Measurements from ENCODE around the gene CD48.

CD48 gene

DNA sequence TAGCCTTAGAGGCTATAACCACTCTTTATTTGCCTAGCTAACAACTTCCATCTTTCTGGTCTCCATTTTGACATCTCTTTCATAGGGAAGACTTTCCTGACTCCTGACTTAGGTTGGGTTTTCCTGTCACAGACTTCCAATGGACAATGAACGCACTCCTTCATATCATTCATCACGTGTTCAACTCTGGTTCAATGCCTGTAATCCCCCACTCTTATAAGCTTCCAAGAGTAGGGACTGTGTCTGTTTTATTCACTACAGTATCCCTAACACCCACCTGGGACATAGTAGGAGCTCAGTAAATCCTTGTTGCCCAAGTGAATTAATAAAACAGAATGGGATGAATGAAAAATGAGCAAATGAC is 69.4 kb downstream of the CD48 start:
- WGBS, 2 experiments, result 94% methylated on average over 2 of the region's 2 CpGs
- Histone ChIP-seq H3K27ac (ENCODE audit: insufficient read depth, low read depth, low read length, poor library complexity, severe bottlenecking) (no peak overlapping the region), H3K36me3 (ENCODE audit: control insufficient read depth, insufficient read depth, low read length) (no peaks in the 10 kb centered on the region), H3K4me1 (ENCODE audit: control insufficient read depth, insufficient read depth, low read length) (no peaks in the 10 kb centered on the region), H3K4me3 (ENCODE audit: insufficient read depth, low read depth, low read length) (no peak overlapping the region), H3K9me3 (ENCODE audit: control insufficient read depth, low read length) (no peaks in the 10 kb centered on the region), H3K27me3 (ENCODE audit: control insufficient read depth, insufficient read depth, low read length, poor library complexity, severe bottlenecking) (no peaks in the 10 kb centered on the region)

DNA sequence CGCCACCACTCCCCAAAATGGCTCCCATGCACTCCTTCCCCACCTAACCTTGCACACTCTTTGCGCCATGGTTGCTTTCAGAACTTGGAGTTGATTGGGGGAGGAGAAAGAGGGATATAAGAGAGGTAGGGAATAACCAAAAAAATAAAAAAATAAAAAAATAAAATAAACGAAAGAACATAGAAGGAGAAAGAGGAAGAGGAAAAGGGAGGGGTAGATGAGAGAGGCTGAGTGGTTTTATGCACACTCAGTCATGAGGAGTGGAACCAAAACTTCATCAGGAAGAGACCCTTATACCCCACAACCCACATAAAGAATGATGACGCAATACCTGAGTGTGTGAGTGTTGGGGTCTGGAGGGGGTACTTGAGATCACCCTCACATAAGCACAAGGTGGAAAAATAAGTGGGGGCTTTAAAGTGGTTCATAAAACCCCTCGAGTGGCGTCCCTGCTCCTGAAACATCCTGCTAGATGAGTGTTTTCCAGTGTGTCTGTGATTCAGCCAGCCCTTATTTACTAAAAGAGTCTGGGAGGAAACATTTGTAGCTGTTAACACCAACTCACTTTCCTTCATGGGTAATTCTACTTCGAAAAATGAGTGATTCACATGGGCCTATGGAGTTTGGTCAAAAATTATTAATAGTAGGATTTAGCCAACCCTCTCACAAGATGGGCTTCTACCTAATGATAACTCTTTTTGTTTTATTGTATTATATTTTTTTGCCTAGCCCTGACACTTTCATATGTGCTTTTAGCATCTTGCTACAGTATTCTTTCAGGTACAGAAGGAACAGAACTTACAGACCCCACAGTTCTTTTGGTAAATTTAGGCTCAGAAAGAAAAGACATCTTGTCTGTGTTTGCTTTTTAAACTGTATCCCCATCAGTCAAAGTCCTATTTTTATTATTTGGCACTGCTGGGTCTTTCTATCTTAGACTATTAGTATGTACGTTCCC is 70.0 kb downstream of the CD48 start:
- Histone ChIP-seq H3K4me1 (ENCODE audit: control insufficient read depth, insufficient read depth, low read length) (no peaks in the 10 kb centered on the region), H3K4me3 (ENCODE audit: insufficient read depth, low read depth, low read length) (no peak overlapping the region), H3K27me3 (ENCODE audit: control insufficient read depth, insufficient read depth, low read length, poor library complexity, severe bottlenecking) (no peaks in the 10 kb centered on the region), H3K36me3 (ENCODE audit: control insufficient read depth, insufficient read depth, low read length) (no peaks in the 10 kb centered on the region), H3K9me3 (ENCODE audit: control insufficient read depth, low read length) (no peaks in the 10 kb centered on the region), H3K27ac (ENCODE audit: insufficient read depth, low read depth, low read length, poor library complexity, severe bottlenecking) (no peak overlapping the region)
- 94 to 99% methylated on average over 4 to 6 of the region's 8 CpGs for WGBS, 2 experiments

- Histone ChIP-seq H3K27ac (ENCODE audit: insufficient read depth, low read depth, low read length, poor library complexity, severe bottlenecking) (no peak overlapping the region), H3K27me3 (ENCODE audit: control insufficient read depth, insufficient read depth, low read length, poor library complexity, severe bottlenecking) (no peaks in the 10 kb centered on the region), H3K36me3 (ENCODE audit: control insufficient read depth, insufficient read depth, low read length) (no peaks in the 10 kb centered on the region), H3K9me3 (ENCODE audit: control insufficient read depth, low read length) (no peaks in the 10 kb centered on the region), H3K4me3 (ENCODE audit: insufficient read depth, low read depth, low read length) (no peak overlapping the region), H3K4me1 (ENCODE audit: control insufficient read depth, insufficient read depth, low read length) (no peaks in the 10 kb centered on the region)
- 96 to 100% methylated on average over 2 of the region's 2 CpGs for WGBS, 2 experiments
These were observed 71.1 kb downstream of the CD48 start for GRCh38 chr1:160640359-160641123.

- H3K9me3 ChIP-seq (ENCODE audit: control insufficient read depth, low read length), result no peaks in the 10 kb centered on the region
- 89 to 97% methylated on average over 3 of the region's 3 CpGs for WGBS, 2 experiments
- no peak overlapping the region for H3K27ac ChIP-seq (ENCODE audit: insufficient read depth, low read depth, low read length, poor library complexity, severe bottlenecking)
- H3K4me3 ChIP-seq (ENCODE audit: insufficient read depth, low read depth, low read length), result no peak overlapping the region
- no peaks in the 10 kb centered on the region for H3K4me1 ChIP-seq (ENCODE audit: control insufficient read depth, insufficient read depth, low read length)
- no peaks in the 10 kb centered on the region for H3K27me3 ChIP-seq (ENCODE audit: control insufficient read depth, insufficient read depth, low read length, poor library complexity, severe bottlenecking)
- H3K36me3 ChIP-seq (ENCODE audit: control insufficient read depth, insufficient read depth, low read length), result no peaks in the 10 kb centered on the region
These were observed 72.0 kb downstream of the CD48 start for GRCh38 chr1:160639652-160640051.

DNA sequence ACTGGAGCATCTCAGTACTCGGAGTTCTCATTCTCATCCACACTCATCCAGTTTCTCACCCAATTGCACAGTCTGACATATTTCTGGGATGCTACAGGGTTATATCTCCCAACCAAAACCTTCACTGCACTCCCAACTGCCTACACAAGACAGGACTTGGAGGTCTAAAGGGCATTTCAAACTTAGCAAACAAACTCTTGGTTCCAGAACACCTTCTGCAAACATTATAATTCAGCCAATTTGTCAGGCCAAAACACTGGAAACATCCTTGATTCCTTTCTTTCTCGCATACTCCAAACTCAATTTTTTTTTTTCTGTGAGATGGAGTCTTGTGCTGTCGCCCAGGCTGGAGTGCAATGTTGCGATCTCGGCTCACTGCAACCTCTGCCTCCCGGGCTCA is 72.7 kb downstream of the CD48 start:
- Histone ChIP-seq H3K36me3 (ENCODE audit: control insufficient read depth, insufficient read depth, low read length) (no peaks in the 10 kb centered on the region), H3K9me3 (ENCODE audit: control insufficient read depth, low read length) (no peaks in the 10 kb centered on the region), H3K27ac (ENCODE audit: insufficient read depth, low read depth, low read length, poor library complexity, severe bottlenecking) (no peak overlapping the region), H3K4me3 (ENCODE audit: insufficient read depth, low read depth, low read length) (no peak overlapping the region), H3K4me1 (ENCODE audit: control insufficient read depth, insufficient read depth, low read length) (no peaks in the 10 kb centered on the region), H3K27me3 (ENCODE audit: control insufficient read depth, insufficient read depth, low read length, poor library complexity, severe bottlenecking) (no peaks in the 10 kb centered on the region)
- WGBS, 2 experiments, result 93 to 96% methylated on average over 6 of the region's 6 CpGs

GRCh38 chr1:160638540-160638857 is 73.1 kb downstream of the CD48 start:
- no peaks in the 10 kb centered on the region for H3K4me1 ChIP-seq (ENCODE audit: control insufficient read depth, insufficient read depth, low read length)
- no peak overlapping the region for H3K4me3 ChIP-seq (ENCODE audit: insufficient read depth, low read depth, low read length)
- WGBS, 2 experiments, result 90 to 93% methylated on average over 3 of the region's 3 CpGs
- no peaks in the 10 kb centered on the region for H3K36me3 ChIP-seq (ENCODE audit: control insufficient read depth, insufficient read depth, low read length)
- H3K9me3 ChIP-seq (ENCODE audit: control insufficient read depth, low read length), result no peaks in the 10 kb centered on the region
- H3K27ac ChIP-seq (ENCODE audit: insufficient read depth, low read depth, low read length, poor library complexity, severe bottlenecking), result no peak overlapping the region
- no peaks in the 10 kb centered on the region for H3K27me3 ChIP-seq (ENCODE audit: control insufficient read depth, insufficient read depth, low read length, poor library complexity, severe bottlenecking)

GRCh38 chr1:160637821-160638539 is 73.6 kb downstream of the CD48 start:
- H3K4me3 ChIP-seq (ENCODE audit: insufficient read depth, low read depth, low read length), result no peak overlapping the region
- no peaks in the 10 kb centered on the region for H3K27me3 ChIP-seq (ENCODE audit: control insufficient read depth, insufficient read depth, low read length, poor library complexity, severe bottlenecking)
- no peaks in the 10 kb centered on the region for H3K9me3 ChIP-seq (ENCODE audit: control insufficient read depth, low read length)
- no peak overlapping the region for H3K27ac ChIP-seq (ENCODE audit: insufficient read depth, low read depth, low read length, poor library complexity, severe bottlenecking)
- no peaks in the 10 kb centered on the region for H3K4me1 ChIP-seq (ENCODE audit: control insufficient read depth, insufficient read depth, low read length)
- no peaks in the 10 kb centered on the region for H3K36me3 ChIP-seq (ENCODE audit: control insufficient read depth, insufficient read depth, low read length)
- 86 to 88% methylated on average over 5 of the region's 5 CpGs for WGBS, 2 experiments

- no peaks in the 10 kb centered on the region for H3K4me1 ChIP-seq (ENCODE audit: control insufficient read depth, insufficient read depth, low read length)
- no peaks in the 10 kb centered on the region for H3K9me3 ChIP-seq (ENCODE audit: control insufficient read depth, low read length)
- no peak overlapping the region for H3K4me3 ChIP-seq (ENCODE audit: insufficient read depth, low read depth, low read length)
- no peaks in the 10 kb centered on the region for H3K36me3 ChIP-seq (ENCODE audit: control insufficient read depth, insufficient read depth, low read length)
- 94 to 96% methylated on average over 8 of the region's 8 CpGs for WGBS, 2 experiments
- no peak overlapping the region for H3K27ac ChIP-seq (ENCODE audit: insufficient read depth, low read depth, low read length, poor library complexity, severe bottlenecking)
- no peaks in the 10 kb centered on the region for H3K27me3 ChIP-seq (ENCODE audit: control insufficient read depth, insufficient read depth, low read length, poor library complexity, severe bottlenecking)
These were observed 74.6 kb downstream of the CD48 start for GRCh38 chr1:160637065-160637464.

DNA sequence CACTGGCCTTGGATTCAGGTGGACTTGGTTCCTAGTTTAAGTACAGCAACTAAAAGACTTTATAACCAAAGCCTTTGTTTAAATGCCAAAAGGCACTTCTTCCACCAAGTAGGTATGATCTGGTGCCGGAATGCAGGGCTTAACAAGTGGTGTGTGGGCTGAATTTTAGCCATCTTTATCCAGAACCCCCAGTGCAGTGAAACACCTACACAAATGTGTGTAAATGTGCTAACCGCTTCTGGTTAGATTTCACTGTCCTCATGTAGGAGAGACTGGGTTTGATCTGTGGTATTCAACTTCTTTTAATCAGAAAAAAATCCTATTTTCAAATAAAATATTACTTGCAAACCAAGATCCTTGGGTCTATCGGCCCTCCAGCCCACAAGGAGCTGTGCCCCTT is 75.1 kb downstream of the CD48 start:
- Histone ChIP-seq H3K27me3 (ENCODE audit: control insufficient read depth, insufficient read depth, low read length, poor library complexity, severe bottlenecking) (no peaks in the 10 kb centered on the region), H3K4me1 (ENCODE audit: control insufficient read depth, insufficient read depth, low read length) (no peaks in the 10 kb centered on the region), H3K27ac (ENCODE audit: insufficient read depth, low read depth, low read length, poor library complexity, severe bottlenecking) (no peak overlapping the region), H3K36me3 (ENCODE audit: control insufficient read depth, insufficient read depth, low read length) (no peaks in the 10 kb centered on the region), H3K4me3 (ENCODE audit: insufficient read depth, low read depth, low read length) (no peak overlapping the region), H3K9me3 (ENCODE audit: control insufficient read depth, low read length) (no peaks in the 10 kb centered on the region)
- 93% methylated on average over 3 of the region's 3 CpGs for WGBS, 2 experiments

- Histone ChIP-seq H3K4me3 (ENCODE audit: insufficient read depth, low read depth, low read length) (no peak overlapping the region), H3K36me3 (ENCODE audit: control insufficient read depth, insufficient read depth, low read length) (no peaks in the 10 kb centered on the region), H3K27ac (ENCODE audit: insufficient read depth, low read depth, low read length, poor library complexity, severe bottlenecking) (no peak overlapping the region), H3K4me1 (ENCODE audit: control insufficient read depth, insufficient read depth, low read length) (no peaks in the 10 kb centered on the region), H3K27me3 (ENCODE audit: control insufficient read depth, insufficient read depth, low read length, poor library complexity, severe bottlenecking) (no peaks in the 10 kb centered on the region), H3K9me3 (ENCODE audit: control insufficient read depth, low read length) (no peaks in the 10 kb centered on the region)
- WGBS, 2 experiments, result 89 to 90% methylated on average over 4 of the region's 4 CpGs
These were observed 75.5 kb downstream of the CD48 start for GRCh38 chr1:160636076-160636475.

Data from ectodermal cell (in vitro differentiated cells).